GM18951 (cell line): ENCODE measurements around the gene EHD2.
"Not testable (repeated sequence)": the region's sequence is repeated elsewhere in the genome, so short reads cannot be mapped to it uniquely, and the experiment has no call there.

Source experiments
- POLR2A ChIP-seq: IDR thresholded peaks from 4 replicates; pipeline ENCODE4 v1.6.1; 2011; ENCODE audit warnings: mild to moderate bottlenecking; ENCODE audit not compliant: insufficient read length, insufficient read depth; ENCODE audit errors: extremely low read depth
- in situ Hi-C: fragments of 300-500 bp; cut with MboI; formaldehyde crosslinking; loops from one replicate; pipeline ENCODE4 v1.12.0; 2022; ENCODE audit warnings: low sequenced_read_pairs, mixed read lengths, inconsistent platforms; ENCODE audit not compliant: unreplicated experiment

Gene EHD2

DNA sequence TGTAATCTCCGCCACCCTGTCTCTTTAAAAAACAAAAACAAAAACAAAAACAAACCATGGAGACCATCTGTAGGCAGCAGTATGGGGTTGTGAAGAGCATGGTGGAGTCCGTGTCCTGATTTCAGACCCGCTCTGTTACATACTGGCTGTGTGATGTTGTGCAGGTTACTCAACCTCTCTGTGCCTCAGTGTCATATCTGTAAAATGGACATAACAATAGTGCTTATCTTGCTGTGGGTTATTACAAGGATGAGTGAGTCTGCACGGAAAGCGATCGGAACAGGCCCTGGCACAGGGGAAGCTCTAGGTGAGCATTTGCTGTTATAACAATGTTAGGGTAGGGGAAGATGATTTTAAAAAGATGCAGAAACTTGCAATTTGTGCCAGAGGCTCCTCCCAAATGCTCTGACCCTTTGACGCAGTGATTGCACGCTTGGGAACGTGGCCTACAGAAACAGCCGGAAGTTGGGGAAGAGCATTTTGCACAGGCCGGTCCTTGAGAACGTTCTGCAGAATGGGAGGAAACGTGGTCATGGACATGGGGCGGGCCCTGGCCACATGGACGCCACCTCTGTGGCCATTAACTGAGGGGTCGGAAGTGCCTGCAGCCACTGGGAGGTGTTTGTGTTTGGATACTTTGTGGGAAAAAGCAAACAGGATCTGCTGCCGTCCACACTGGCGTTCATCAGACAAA, 49.5 kb downstream of the EHD2 start:
- in situ Hi-C loops, result no loop called here
- no peak for TF ChIP-seq POLR2A

DNA sequence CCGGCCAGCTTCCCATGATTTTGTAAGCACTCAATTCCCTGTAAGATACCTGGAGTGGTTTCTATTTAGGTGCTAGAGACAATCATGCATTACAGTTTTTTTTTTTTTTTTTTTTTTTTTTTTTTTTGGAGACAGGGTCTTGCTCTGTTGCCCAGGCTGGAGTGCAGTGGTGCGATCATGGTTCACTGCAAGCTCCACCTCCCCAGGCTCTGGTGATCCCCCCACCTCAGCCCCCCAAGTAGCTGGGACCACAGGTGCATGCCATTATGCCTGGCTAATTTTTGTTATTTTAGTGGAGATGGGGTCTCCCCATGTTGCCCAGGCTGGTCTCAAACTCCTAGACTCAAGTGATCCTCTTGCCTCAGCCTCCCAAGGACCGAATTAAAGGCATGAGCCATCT, 51.5 kb downstream of the EHD2 start:
- in situ Hi-C loops, result not testable (repeated sequence)

DNA sequence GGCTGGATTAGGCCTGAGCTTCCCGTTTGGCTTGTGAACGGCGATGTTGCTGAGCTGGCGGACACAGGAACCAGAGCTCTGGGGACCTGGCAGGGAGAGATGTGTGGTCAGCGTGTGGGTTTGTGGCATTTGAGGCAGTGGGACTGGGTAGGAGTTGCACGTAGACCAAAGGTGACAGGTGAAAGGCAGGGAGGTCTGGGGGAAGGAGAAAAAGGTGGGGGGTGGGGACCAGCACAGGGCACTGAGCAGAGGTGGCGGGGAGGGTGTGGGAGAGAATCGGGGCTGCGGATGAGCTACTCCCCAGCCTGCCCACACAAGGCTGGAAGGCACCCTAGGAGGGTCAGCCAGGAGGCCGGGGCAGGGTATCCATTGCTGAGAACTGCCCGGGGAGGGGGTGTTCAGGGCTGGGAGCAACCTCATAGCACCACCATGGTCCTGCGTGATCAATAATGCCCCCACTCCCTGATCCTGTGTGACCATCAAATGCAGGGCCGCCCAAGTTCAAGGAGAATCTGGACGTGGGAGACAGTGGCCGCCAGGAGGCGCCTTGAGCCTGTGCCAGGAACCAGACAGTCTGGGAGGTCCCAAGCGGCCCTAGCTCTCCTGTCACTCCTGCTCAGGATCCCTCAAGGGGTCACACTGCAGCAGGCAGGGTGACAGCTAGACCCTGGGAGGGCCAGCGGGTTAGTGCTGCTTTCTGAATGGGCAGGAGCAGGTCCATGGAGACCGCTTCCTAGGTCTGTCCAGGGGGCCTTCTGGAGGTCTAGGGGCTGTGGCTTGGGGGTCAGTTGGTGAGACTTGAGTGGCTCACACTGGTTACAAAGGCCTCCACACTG, 52.5 kb downstream of the EHD2 start:
- no peak for TF ChIP-seq POLR2A
- in situ Hi-C loops, result no loop called here

DNA sequence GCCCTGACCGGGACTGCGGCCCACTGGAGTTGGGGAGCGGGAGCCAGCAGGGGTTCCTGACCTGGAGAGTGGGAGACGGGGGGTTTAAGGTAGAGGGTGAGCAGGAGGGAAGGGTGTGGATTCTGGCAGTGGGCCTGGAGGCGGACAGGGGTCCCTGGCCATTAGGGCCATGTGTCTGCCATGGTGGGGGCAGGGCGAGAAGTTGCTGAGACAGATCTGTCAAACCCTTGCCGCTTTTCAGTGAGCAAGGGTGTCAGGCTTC, 53.1 kb downstream of the EHD2 start:
- TF ChIP-seq POLR2A, result no peak
- in situ Hi-C loops, result no loop called here

DNA sequence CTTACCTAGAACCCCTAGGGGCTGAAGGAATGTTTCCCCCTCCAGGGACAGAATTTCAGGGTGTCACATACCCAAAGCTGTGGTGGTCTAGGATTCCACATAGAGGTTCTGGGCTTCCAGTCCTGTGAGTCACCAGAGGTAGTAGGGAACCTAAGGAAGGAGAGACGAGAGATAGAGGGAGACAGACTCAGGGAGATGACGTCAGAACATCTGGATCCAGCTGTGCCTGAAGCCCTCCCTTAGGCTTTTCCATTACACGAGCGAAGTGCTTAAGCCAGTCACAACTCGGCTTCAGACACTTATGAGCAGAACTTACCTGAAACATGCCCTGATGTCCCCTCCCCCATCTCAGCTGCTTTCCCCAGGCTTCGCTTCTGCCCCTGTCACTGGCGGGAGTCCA, 53.4 kb downstream of the EHD2 start:
- TF ChIP-seq POLR2A, result no peak
- in situ Hi-C loops, result no loop called here

DNA sequence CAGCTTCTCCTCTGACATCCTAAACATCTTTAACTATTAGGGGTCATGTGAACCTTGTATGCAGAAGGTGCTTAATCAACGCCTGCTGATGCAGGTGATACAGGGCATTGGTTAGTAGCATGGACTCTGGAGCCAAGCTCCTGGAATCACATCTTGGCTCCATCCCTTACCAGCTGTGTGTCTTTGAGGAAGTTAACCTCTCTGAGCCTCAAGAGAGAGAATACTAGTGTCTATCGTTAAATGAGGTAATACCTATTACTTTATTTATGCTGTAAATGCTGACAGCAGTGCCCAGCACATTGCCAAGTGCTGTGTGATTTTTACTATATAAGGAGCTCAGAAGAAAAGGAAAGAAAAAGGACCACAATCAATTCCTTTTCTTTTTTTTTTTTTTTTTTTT, 54.1 kb downstream of the EHD2 start:
- no peak for TF ChIP-seq POLR2A
- in situ Hi-C loops, result no loop called here

DNA sequence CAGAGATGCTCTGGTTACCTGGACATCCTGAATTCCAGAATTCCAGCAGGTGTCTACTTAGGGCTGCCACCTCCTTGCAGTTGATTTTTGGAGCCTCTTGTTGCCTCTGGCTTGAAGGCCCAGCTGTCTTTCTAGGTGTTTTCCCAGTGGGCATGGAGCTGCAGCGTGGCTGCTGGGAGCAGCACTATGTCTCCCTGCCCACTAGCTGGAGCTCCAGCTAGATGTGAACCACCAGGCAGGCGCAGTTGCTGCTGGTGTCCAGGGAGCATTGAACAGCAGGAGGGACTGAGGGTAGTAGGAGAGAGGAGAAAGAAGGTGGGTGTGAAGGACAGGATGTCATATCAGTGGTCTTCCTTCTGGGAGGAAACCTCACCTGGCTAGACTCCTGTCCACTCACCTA, 55.4 kb downstream of the EHD2 start:
- in situ Hi-C loops, result no loop called here
- TF ChIP-seq POLR2A, result no peak

DNA sequence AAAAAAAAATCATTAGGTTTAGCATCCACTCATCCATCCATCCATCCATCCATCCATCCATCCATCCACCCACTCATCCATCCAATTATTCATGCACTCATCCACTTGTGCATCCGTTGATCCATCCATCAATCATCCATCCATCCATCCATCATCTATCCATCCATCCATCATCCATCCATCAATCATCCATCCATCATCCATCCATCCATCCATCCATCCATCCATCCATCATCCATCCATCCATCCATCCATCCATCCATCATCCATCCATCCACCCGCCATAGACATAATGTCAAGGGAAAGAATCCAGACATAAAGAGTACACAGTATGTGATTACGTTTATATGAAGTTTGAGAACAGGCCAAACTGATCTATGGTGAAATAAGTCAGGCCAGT, 56.3 kb downstream of the EHD2 start:
- no peak for TF ChIP-seq POLR2A
- in situ Hi-C loops, result no loop called here

DNA sequence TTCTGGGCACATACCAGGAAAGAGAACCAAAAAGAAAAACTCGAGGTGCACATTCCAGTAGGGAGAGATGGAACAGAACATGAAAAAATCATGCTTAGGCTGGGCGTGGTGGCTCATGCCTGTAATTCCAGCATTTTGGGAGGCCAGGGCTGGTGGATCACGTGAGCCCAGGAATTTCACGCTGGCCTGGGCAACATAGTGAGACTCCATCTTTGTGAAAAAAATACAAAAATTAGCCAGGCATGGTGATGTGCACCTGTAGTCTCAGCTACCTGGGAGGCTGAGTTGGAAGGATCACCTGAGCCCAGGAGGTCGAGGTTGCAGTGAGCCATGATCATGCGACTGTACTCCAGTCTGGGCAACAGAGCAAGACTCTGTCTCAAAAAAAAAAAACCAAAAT, 58.1 kb downstream of the EHD2 start:
- in situ Hi-C loops, result not testable (repeated sequence)

DNA sequence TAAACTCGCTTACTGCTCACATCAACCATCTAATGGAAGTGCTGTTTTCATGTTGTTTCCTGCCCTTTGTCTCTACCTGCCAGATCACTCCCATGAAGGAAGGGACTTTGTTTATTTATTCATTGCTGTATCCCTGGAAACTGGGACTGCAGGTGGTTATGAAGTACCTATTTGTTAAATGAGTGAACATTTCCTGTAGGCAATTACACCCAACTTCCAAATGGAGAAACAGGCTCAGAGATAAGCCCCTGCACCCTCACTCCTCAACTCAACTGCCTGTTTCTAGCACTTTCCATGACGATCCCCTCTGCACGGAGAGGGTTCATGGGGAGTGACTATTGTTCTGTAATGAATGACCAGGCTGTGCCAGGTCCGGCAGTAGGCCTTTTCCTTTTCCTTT, 63.3 kb downstream of the EHD2 start:
- TF ChIP-seq POLR2A, result no peak
- in situ Hi-C loops, result no loop called here

DNA sequence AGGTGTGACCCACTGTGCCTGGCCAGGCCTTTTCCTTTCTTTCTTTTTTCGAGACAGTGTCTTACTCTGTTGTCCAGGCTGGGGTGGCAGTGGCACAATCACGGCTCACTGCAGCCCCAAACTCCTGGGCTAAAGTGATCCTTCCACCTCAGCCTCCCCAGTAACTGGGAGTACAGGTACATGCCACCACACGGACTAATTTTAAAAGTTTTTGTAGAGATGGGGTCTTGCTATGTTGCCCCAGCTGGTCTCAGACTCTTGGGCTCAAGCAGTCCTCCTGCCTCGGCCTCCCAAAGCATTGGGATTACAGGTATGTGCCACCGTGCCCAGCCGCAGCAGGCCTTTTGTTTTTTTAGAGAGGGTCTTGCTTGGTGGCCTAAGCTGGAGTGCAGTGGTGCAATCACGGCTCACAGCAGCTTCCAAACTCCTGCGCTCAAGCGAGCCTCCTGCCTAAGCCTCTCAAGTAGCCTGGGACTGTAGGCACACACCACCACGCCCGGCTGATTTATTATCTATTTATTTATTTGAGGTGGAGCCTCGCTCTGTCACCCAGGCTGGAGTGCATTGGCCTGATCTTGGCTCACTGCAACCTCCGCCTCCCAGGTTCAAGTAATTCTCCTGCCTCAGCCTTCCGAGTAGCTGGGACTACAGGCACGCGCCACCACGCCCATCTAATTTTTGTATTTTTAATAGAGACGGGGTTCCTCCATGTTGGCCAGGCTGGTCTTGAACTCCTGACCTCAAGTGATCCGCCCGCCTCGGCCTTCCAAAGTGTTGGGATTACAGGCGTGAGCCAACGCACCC, 64.2 kb downstream of the EHD2 start:
- in situ Hi-C loops, result not testable (repeated sequence)

DNA sequence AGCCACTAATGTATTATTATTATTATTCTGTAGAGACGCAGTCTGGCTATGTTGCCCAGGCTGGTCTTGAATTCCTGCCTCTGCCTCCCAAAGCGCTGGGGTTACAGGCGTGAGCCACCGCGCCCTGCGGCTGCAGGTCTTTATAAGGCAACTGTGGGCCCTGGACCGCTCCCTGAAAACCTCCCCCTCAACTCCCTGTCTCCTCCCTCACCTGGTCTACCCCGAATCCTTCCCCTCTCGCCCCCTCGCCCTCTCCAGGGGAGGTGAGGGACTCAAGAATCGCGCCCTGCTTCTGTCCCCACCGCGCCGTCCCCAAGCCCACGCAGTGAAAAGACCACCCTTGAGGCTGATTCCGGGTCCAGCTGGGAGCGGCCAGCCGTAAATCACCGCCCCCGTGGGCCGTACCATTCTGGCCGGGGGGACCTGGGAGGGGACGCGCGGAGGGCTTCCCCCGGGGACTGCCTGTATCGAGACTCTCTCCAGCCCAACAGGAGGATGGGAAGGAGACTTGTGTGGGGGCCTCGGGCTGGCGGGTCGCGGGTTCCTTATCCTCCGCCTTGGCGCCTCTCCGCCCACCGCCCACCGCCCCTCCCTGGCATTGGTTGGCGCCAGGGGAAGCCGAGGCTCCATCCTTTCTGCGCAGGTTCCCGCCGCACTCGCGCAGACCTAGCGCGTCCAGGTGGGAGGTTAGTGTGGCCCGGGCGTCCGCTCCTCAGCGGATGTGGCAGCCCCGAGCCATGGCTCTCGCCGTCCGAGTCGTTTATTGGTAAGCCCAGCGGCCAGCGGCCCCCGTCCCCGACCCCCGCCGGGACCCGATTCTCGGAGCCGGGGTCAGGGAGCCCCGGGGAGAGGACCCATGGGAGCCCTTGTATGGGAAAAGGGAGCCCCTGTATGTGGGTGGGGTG, 65.1 kb downstream of the EHD2 start, which contains the start of gene SELENOW:
Gene SELENOW, plus strand, starts transcription at position 655 of the 905 bp plus-strand sequence. Its CDS starts 83 bp downstream, at position 738.
- in situ Hi-C loops, result no loop called here
- peak; percentile 99 for TF ChIP-seq POLR2A

DNA sequence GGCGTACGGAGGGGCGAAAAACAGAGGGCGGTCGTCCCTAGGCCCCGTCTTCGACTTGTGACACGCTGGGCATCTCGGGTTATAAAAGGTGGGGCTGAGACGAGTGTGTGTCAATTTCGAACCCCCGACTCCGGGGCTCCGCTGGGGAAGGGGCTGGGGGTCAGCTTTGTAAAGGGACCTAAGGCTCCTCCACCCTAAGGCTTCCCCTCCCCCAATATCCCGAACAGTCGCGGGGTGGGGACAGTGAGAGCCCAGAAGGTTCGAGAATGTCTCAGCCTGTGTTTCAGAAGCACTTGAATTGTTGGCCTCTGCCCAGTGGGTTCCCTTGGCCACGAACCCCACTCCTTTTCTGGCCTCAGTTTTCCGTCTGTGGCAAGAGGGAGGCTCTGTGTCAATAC, 65.7 kb downstream of the EHD2 start:
- no peak for TF ChIP-seq POLR2A
- in situ Hi-C loops, result no loop called here

DNA sequence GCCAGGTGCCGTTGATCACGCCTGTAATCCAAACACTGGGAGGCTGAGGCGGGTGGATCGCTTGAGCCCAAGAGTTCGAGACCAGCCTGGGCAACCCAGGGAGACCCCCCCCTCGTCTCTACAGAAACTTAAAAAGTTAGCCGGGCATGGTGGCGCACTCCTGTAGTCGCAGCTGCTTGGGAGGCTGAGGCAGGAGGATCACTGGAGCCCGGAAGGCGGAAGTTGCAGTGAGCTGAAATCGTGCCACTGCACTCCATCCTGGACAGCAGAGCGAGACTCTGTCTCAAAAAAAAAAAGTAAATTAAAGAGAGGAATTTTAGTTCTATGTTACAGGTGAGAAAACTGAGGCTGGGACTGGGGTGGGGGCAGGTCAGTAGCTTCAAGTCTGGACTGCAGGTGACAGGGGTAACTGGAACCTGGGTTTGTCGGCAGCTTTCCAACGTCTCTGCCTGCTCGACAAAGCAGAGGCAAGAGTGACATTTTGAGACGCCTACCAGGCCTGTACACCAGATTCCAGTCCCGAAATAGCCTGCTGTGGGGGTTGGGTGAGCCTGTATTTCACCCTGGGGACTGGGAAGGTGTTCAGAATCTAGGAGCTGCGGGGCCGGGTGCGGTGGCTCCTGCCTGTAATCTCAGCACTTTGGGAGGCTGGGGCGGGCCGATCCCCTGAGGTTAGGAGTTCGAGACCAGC, 66.4 kb downstream of the EHD2 start:
- TF ChIP-seq POLR2A, result no peak
- in situ Hi-C loops, result no loop called here
